ENCODE results near the gene NELFE. TPM values are rescaled to one million over a fixed set of nuclear protein-coding genes. Genes with fewer than 3 reads are reported as not detected.

NELFE gene
- total and polyA plus RNA-seq, 2 donors (not counting 1 experiment from before 2014, with no cell fraction given): 81.7 to 85.5 TPM

- Histone ChIP-seq H3K4me2 (ENCODE audit: extremely low read depth, insufficient read depth, low read length) (no peak overlapping the region), H2AFZ (ENCODE audit: low read length) (no peak overlapping the region), H3K9ac (ENCODE audit: insufficient read depth, low read length) (no peak overlapping the region), H4K20me1 (ENCODE audit: control insufficient read depth, extremely low read depth, insufficient read depth, low read length) (no peaks in the 10 kb centered on the region), H3K4me3 (replicated peaks in 1 of 4; ENCODE audit: control extremely low read depth in 1 of 4, insufficient read depth in 1 of 4, low read depth in 3 of 4, low read length in 4 of 4) (no peak overlapping the region), H3K27me3 (ENCODE audit: control insufficient read depth, insufficient read depth, low read length) (no peaks in the 10 kb centered on the region), H3K4me1 (ENCODE audit: control insufficient read depth, extremely low read depth, insufficient read depth, low read length) (peaks cover 8% of the 10 kb centered on the region), H3K27ac (ENCODE audit: insufficient read depth, low read length) (no peak overlapping the region), H3K79me2 (ENCODE audit: control insufficient read depth, insufficient read depth, low read length) (peaks cover 8% of the 10 kb centered on the region), H3K9me3 (ENCODE audit: control insufficient read depth, insufficient read depth, low read depth, low read length) (no peaks in the 10 kb centered on the region), H3K36me3 (ENCODE audit: control insufficient read depth, insufficient read depth, low read length) (peaks cover 39% of the 10 kb centered on the region)
- TF ChIP-seq EZH2 (IDR thresholded peaks at IDR 0.05; ENCODE audit: low read length, missing control alignments): no peak
- no peak for TF ChIP-seq CTCF (conservative IDR thresholded peaks at IDR 0.05 in 1 of 2, IDR thresholded peaks at IDR 0.05 in 1 of 2; ENCODE audit: low read depth in 1 of 2, low read length in 2 of 2)
- DNase-seq (ENCODE audit: low read depth in 2 of 2): no peak
Measured at GRCh38 chr6:31965700-31966099, 6.9 kb upstream of the NELFE start.

GRCh38 chr6:31963921-31964320 lies 5.2 kb upstream of the NELFE start:
- no peaks in the 10 kb centered on the region for H3K4me1 ChIP-seq (ENCODE audit: control insufficient read depth, extremely low read depth, insufficient read depth, low read length)
- no peak overlapping the region for H3K27ac ChIP-seq (ENCODE audit: insufficient read depth, low read length)
- H3K36me3 ChIP-seq (ENCODE audit: control insufficient read depth, insufficient read depth, low read length): peaks cover 24% of the 10 kb centered on the region
- no peak overlapping the region for H3K9ac ChIP-seq (ENCODE audit: insufficient read depth, low read length)
- TF ChIP-seq CTCF (conservative IDR thresholded peaks at IDR 0.05 in 1 of 2, IDR thresholded peaks at IDR 0.05 in 1 of 2; ENCODE audit: low read depth in 1 of 2, low read length in 2 of 2) (no peak), EZH2 (IDR thresholded peaks at IDR 0.05; ENCODE audit: low read length, missing control alignments) (no peak)
- H2AFZ ChIP-seq (ENCODE audit: low read length): no peak overlapping the region
- H3K79me2 ChIP-seq (ENCODE audit: control insufficient read depth, insufficient read depth, low read length): peaks cover 5% of the 10 kb centered on the region
- no peaks in the 10 kb centered on the region for H4K20me1 ChIP-seq (ENCODE audit: control insufficient read depth, extremely low read depth, insufficient read depth, low read length)
- no peaks in the 10 kb centered on the region for H3K9me3 ChIP-seq (ENCODE audit: control insufficient read depth, insufficient read depth, low read depth, low read length)
- no peak overlapping the region for H3K4me3 ChIP-seq (replicated peaks in 1 of 4; ENCODE audit: control extremely low read depth in 1 of 4, insufficient read depth in 1 of 4, low read depth in 3 of 4, low read length in 4 of 4)
- H3K27me3 ChIP-seq (ENCODE audit: control insufficient read depth, insufficient read depth, low read length): no peaks in the 10 kb centered on the region
- H3K4me2 ChIP-seq (ENCODE audit: extremely low read depth, insufficient read depth, low read length): no peak overlapping the region
- no peak for DNase-seq (ENCODE audit: low read depth in 2 of 2)

- Histone ChIP-seq H3K4me1 (ENCODE audit: control insufficient read depth, extremely low read depth, insufficient read depth, low read length) (peaks cover 3% of the 10 kb centered on the region), H3K27me3 (ENCODE audit: control insufficient read depth, insufficient read depth, low read length) (no peaks in the 10 kb centered on the region), H4K20me1 (ENCODE audit: control insufficient read depth, extremely low read depth, insufficient read depth, low read length) (no peaks in the 10 kb centered on the region), H3K36me3 (ENCODE audit: control insufficient read depth, insufficient read depth, low read length) (peaks cover 20% of the 10 kb centered on the region), H3K79me2 (ENCODE audit: control insufficient read depth, insufficient read depth, low read length) (peaks cover 23% of the 10 kb centered on the region), H3K4me3 (replicated peaks in 1 of 4; ENCODE audit: control extremely low read depth in 1 of 4, insufficient read depth in 1 of 4, low read depth in 3 of 4, low read length in 4 of 4) (no peak overlapping the region), H3K27ac (ENCODE audit: insufficient read depth, low read length) (no peak overlapping the region), H3K4me2 (ENCODE audit: extremely low read depth, insufficient read depth, low read length) (no peak overlapping the region), H3K9me3 (ENCODE audit: control insufficient read depth, insufficient read depth, low read depth, low read length) (no peaks in the 10 kb centered on the region), H2AFZ (ENCODE audit: low read length) (no peak overlapping the region), H3K9ac (ENCODE audit: insufficient read depth, low read length) (no peak overlapping the region)
- no peak for DNase-seq (ENCODE audit: low read depth in 2 of 2)
- TF ChIP-seq EZH2 (IDR thresholded peaks at IDR 0.05; ENCODE audit: low read length, missing control alignments) (no peak), CTCF (conservative IDR thresholded peaks at IDR 0.05 in 1 of 2, IDR thresholded peaks at IDR 0.05 in 1 of 2; ENCODE audit: low read depth in 1 of 2, low read length in 2 of 2) (no peak)
Measured at GRCh38 chr6:31961616-31962015, 2.8 kb upstream of the NELFE start.

Measured in fibroblast of lung (primary cell).